K562 (cell line): Measurements from ENCODE around the gene C11orf98. TPM values are rescaled to one million over a fixed set of nuclear protein-coding genes. Genes with fewer than 3 reads are reported as not detected.

ENCODE experiments used
- ATF3 ChIP-seq, 2 experiments: fragments of 450-650 bp in 1 of 2; sonication (generic) in 1 of 2; formaldehyde crosslinking in 1 of 2; IDR thresholded peaks in 1 of 2; conservative IDR thresholded peaks in 1 of 2; 2 replicates each; pipeline versions ENCODE4 v1.6.1 to v1.8.1; 2016 to 2023; ENCODE audit warnings: mild to moderate bottlenecking in 2 of 2, moderate library complexity in 2 of 2, inconsistent platforms in 1 of 2, missing genetic modification reagents in 1 of 2
- GTF2B ChIP-seq: IDR thresholded peaks from 2 replicates; pipeline ENCODE4 v1.6.1; 2011; ENCODE audit not compliant: insufficient read length; ENCODE audit errors: extremely low read depth
- MAFF ChIP-seq: IDR thresholded peaks from 2 replicates; pipeline ENCODE4 v1.6.1; 2012; ENCODE audit warnings: low read length, improper control_type of control experiment
- MGA ChIP-seq: fragments of 450-650 bp; IDR thresholded peaks from 2 replicates; pipeline ENCODE4 v1.6.1; 2016; ENCODE audit warnings: mild to moderate bottlenecking, moderate library complexity
- NR2C1 ChIP-seq, 2 experiments: fragments of 450-650 bp; IDR thresholded peaks; 2 replicates each; pipeline ENCODE4 v1.6.1; 2017; ENCODE audit warnings: mild to moderate bottlenecking in 2 of 2, antibody characterized with exemption in 1 of 2, inconsistent platforms in 1 of 2, missing compliant biosample characterization in 1 of 2, missing genetic modification characterization in 1 of 2
- POLR2AphosphoS2 ChIP-seq: IDR thresholded peaks from 2 replicates; pipeline ENCODE4 v1.6.1; 2012; ENCODE audit warnings: low read length, improper control_type of control experiment
- POU5F1 ChIP-seq: fragments of 150-350 bp; IDR thresholded peaks from 2 replicates; pipeline ENCODE4 v1.6.1; 2014; ENCODE audit warnings: borderline replicate concordance, low read length, low read depth, mild to moderate bottlenecking; ENCODE audit not compliant: partially characterized antibody
- RAD21 ChIP-seq, 2 experiments: fragments of 250-450 bp in 1 of 2; fragments of 450-650 bp in 1 of 2; sonication (Bioruptor Pico) in 1 of 2; formaldehyde crosslinking in 1 of 2; IDR thresholded peaks in 1 of 2; conservative IDR thresholded peaks in 1 of 2; 2 replicates each; pipeline versions ENCODE4 v1.4.0 to v1.8.0; 2020 to 2022; ENCODE audit warnings: mild to moderate bottlenecking in 2 of 2, moderate library complexity in 1 of 2
- RAD51 ChIP-seq: fragments of 450-650 bp; IDR thresholded peaks from 2 replicates; pipeline ENCODE4 v1.7.1; 2016; ENCODE audit warnings: low read depth, mild to moderate bottlenecking, borderline replicate concordance
- TCF15 ChIP-seq: fragments of 250-450 bp; sonication (Bioruptor Pico); IDR thresholded peaks from 2 replicates; pipeline ENCODE4 v1.8.0; 2022; ENCODE audit warnings: moderate library complexity, mild to moderate bottlenecking, inconsistent platforms
- ZFP1 ChIP-seq: fragments of 450-650 bp; formaldehyde crosslinking; IDR thresholded peaks from 2 replicates; pipeline ENCODE4 v1.4.0; 2020; ENCODE audit warnings: mild to moderate bottlenecking, mixed read lengths
- ZNF165 ChIP-seq: fragments of 250-450 bp; sonication (Bioruptor Pico); IDR thresholded peaks from 2 replicates; pipeline ENCODE4 v1.4.0; 2020; ENCODE audit warnings: borderline replicate concordance
- ZNF311 ChIP-seq: fragments of 250-450 bp; sonication (Bioruptor Pico); IDR thresholded peaks from 2 replicates; pipeline ENCODE4 v1.4.0; 2020; ENCODE audit warnings: mild to moderate bottlenecking, moderate library complexity
- ZNF507 ChIP-seq: conservative IDR thresholded peaks from 2 replicates; pipeline ENCODE4 v1.6.1; 2017; ENCODE audit warnings: missing genetic modification characterization, missing compliant biosample characterization
- polyA plus RNA-seq, 8 experiments: library from polyadenylated mRNA; depleted of rRNA in 4 of 8; stranded (reverse) in 5 of 8; unstranded in 3 of 8; fragments of >200 nt; fragmentation: Nextera tagmentation in 2 of 8; fragmentation: Illumina TruSeq in 1 of 8; extraction: Ambion mirVana in 2 of 8; extraction: Trizol in 1 of 8; gene quantifications; 2 replicates each; pipeline versions ENCODE4 v1.2.1 to v1.2.3, GENCODE V29; 2011 to 2014; ENCODE audit warnings: inconsistent platforms in 1 of 8, missing spikeins in 1 of 8
- total RNA-seq, 7 experiments: library from RNA; depleted of rRNA in 6 of 7; stranded (reverse); fragments of >200 nt in 6 of 7; fragmentation: Illumina TruSeq in 2 of 7; extraction: Trizol in 2 of 7; gene quantifications; 2 replicates each; pipeline versions ENCODE4 v1.2.1 to v1.2.3, GENCODE V29; 2011 to 2021; ENCODE audit warnings: low replicate concordance in 1 of 7

Gene C11orf98
- total and polyA plus RNA-seq, 9 of the 15 experiments (the other 6 are each of a cell fraction or from before 2014, with no cell fraction given) = 103 to 352 (median 218) TPM

GRCh38 chr11:62713343-62713742, 48.3 kb upstream of the C11orf98 start (continued):
- no peak for TF ChIP-seq RAD51
- no peak for TF ChIP-seq ZNF311 (CRISPR knock-in tag)
- no peak for TF ChIP-seq GTF2B
- no peak for TF ChIP-seq POLR2AphosphoS2
- no peak for TF ChIP-seq TCF15 (CRISPR knock-in tag)
- no peak for TF ChIP-seq ZFP1 (CRISPR knock-in tag)
- TF ChIP-seq ATF3 (IDR thresholded peaks at IDR 0.05) = peak; percentile 23; the same call in 1 of the 2 replicates
- no peak for TF ChIP-seq ATF3 (CRISPR knock-in tag; conservative IDR thresholded peaks at IDR 0.05)
- TF ChIP-seq RAD21 (CRISPR knock-in tag; conservative IDR thresholded peaks at IDR 0.05 in 1 of 2, IDR thresholded peaks at IDR 0.05 in 1 of 2) = peak in 1 of 2 experiments; percentile 9; a peak in 1 of 4 replicates
- peak; percentile 74 for TF ChIP-seq NR2C1 (IDR thresholded peaks at IDR 0.05)
- TF ChIP-seq NR2C1 (tag; IDR thresholded peaks at IDR 0.05) = peak; percentile 82
- TF ChIP-seq ZNF507 (tag) = no peak
- TF ChIP-seq ZNF165 = no peak
- TF ChIP-seq MAFF = no peak; the same call in 1 of the 2 replicates
- no peak for TF ChIP-seq POU5F1
- no peak for TF ChIP-seq MGA
